NCI-H226 (cell line): ENCODE results near the gene SLC38A9.

Experiments
- DNase-seq: peaks from one replicate; pipeline ENCODE4 v3.0.0-alpha.2; 2015

Gene SLC38A9

DNA sequence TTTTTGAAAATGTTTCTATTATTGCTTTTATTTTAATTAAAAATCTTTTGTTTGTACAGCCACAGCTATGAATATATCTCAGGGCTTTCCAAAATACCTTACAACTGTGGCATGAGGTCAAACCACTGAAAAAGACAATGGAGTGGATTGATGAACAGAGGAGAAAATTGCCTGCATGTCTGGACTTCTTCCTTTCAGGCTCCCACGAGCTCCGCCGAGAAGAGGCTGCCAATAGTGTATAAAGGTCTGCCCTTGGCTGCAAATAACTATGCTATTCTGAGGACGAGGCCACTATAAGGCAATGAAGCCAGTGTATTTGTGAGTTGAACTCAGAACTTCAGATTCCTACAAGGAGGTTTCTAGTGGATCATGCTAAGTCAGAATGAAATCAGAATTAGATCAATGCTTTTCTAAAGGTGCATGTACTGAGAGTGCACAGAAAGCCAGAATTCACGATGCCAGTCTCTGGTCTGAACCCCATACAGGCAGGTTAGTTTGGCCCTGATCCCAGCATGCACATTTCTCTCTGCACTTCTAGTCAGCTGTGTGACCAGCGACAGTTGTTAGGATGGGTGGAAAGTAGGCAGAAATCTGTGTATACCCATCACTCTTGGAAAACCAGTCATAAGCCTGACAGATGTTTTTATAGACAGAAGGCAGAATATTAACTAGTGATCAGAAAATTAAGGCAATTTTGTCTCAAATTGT is 134.6 kb downstream of the SLC38A9 start:
- DNase-seq = no peak

DNA sequence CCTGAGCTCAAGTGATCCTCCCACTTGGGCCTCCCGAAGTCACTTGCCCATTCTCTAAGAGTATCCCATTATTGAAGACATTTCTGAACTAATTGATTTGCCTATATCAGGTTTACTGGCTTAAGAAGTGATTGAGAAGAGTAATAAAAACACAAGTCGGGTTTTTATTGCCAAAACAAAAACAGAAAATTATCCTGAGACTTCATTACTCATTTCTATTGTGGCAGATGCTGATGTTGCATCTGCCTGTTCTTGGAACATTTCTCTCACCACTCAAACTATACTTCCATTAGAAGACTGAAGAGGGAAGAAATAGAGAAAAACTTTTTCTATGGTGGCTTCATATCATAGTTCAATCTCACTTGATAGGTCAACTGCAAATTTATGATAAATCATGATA is 135.5 kb downstream of the SLC38A9 start:
- DNase-seq = no peak
